SK-N-SH (cell line): Measurements from ENCODE around the gene MTCH1. TPM values are rescaled to one million over a fixed set of nuclear protein-coding genes. Genes with fewer than 3 reads are reported as not detected.
A peak's percentile ranks its signal among the peaks of the same experiment; 100 is the strongest.

Source experiments
- CTCF ChIA-PET: fragments of 300-600, 350-600 bp; formaldehyde crosslinking; extraction: SDS; loops from one replicate; lab custom pipeline; 2021; lab: Yijun Ruan, JAX
- POLR2A ChIA-PET: fragments of 350-600 bp; sonication (Branson Sonifier 250); formaldehyde crosslinking; extraction: SDS; loops from one replicate; lab custom pipeline; 2020; ENCODE audit warnings: antibody characterized with exemption, inconsistent platforms; lab: Yijun Ruan, JAX
- DNase-seq: peaks from one replicate; pipeline ENCODE4 v3.0.0; 2012
- H2AFZ ChIP-seq: fragments of 200-600 bp; sonication (generic); 2 replicates; pipeline ENCODE4 v1.8.1; 2016; ENCODE audit warnings: antibody characterized with exemption, mild to moderate bottlenecking, low read depth
- H3F3A ChIP-seq: fragments of 200-600 bp; sonication (generic); replicated peaks from 2 replicates; pipeline ENCODE3; 2016; ENCODE audit warnings: antibody characterized with exemption, mild to moderate bottlenecking; ENCODE audit not compliant: insufficient read depth
- H3K27ac ChIP-seq, 2 experiments: fragments of 200-500 bp in 1 of 2; fragments of 200-600 bp in 1 of 2; sonication (Bioruptor generic) in 1 of 2; sonication (generic), shearing (Covaris generic) in 1 of 2; 2 replicates each; pipeline versions ENCODE4 v1.5.1 to v1.6.1; 2014 to 2016; ENCODE audit warnings: low read depth in 2 of 2, inconsistent platforms in 1 of 2, low read length in 1 of 2, mild to moderate bottlenecking in 1 of 2, mixed read lengths in 1 of 2
- H3K27me3 ChIP-seq: fragments of 200-600 bp; sonication (generic), shearing (Covaris generic); 2 replicates; pipeline ENCODE4 v1.6.1; 2016; ENCODE audit warnings: mixed run types; ENCODE audit not compliant: insufficient read depth
- H3K36me3 ChIP-seq, 2 experiments: fragments of 200-500 bp in 1 of 2; fragments of 200-600 bp in 1 of 2; sonication (Bioruptor generic) in 1 of 2; sonication (generic) in 1 of 2; replicated peaks in 1 of 2; 2 replicates each; pipeline versions ENCODE3 to v1.5.1; 2014 to 2016; ENCODE audit warnings: low read length in 1 of 2, mild to moderate bottlenecking in 1 of 2; ENCODE audit not compliant: insufficient read depth in 2 of 2, control insufficient read depth in 1 of 2
- H3K4me1 ChIP-seq, 2 experiments: fragments of 200-500 bp in 1 of 2; fragments of 200-600 bp in 1 of 2; sonication (Bioruptor generic) in 1 of 2; sonication (generic), shearing (Covaris generic) in 1 of 2; 2 replicates each; pipeline versions ENCODE4 v1.5.1 to v1.6.1; 2014 to 2016; ENCODE audit warnings: low read depth in 1 of 2, low read length in 1 of 2, mixed run types in 1 of 2; ENCODE audit not compliant: insufficient read depth in 2 of 2, control insufficient read depth in 1 of 2
- H3K4me2 ChIP-seq: fragments of 200-600 bp; sonication (generic), shearing (Covaris generic); 2 replicates; pipeline ENCODE4 v1.6.1; 2017; ENCODE audit warnings: mixed run types
- H3K4me3 ChIP-seq, 2 experiments: fragments of 200-500 bp in 1 of 2; fragments of 200-600 bp in 1 of 2; sonication (Bioruptor generic) in 1 of 2; sonication (generic), shearing (Covaris generic) in 1 of 2; 2 replicates each; pipeline versions ENCODE4 v1.5.1 to v1.8.1; 2014 to 2016; ENCODE audit warnings: low read depth in 2 of 2, inconsistent platforms in 1 of 2, low read length in 1 of 2, mild to moderate bottlenecking in 1 of 2, mixed read lengths in 1 of 2, moderate library complexity in 1 of 2
- H3K79me2 ChIP-seq: fragments of 200-600 bp; sonication (generic); 2 replicates; pipeline ENCODE4 v1.8.1; 2017; ENCODE audit warnings: mild to moderate bottlenecking; ENCODE audit not compliant: insufficient read depth
- H3K9ac ChIP-seq: fragments of 200-600 bp; sonication (generic); 2 replicates; pipeline ENCODE4 v1.6.1; 2017; ENCODE audit warnings: mixed run types
- H3K9me2 ChIP-seq: fragments of 200-600 bp; sonication (generic); 2 replicates; pipeline ENCODE4 v1.6.1; 2017; ENCODE audit warnings: mixed run types
- H3K9me3 ChIP-seq: fragments of 200-600 bp; sonication (generic); 2 replicates; pipeline ENCODE4 v1.6.1; 2017; ENCODE audit warnings: mixed run types, mild to moderate bottlenecking, moderate library complexity
- H4K20me1 ChIP-seq: fragments of 200-600 bp; sonication (generic); 2 replicates; pipeline ENCODE4 v1.6.1; 2017; ENCODE audit warnings: mild to moderate bottlenecking, mixed run types; ENCODE audit not compliant: insufficient read depth
- EP300 ChIP-seq, 2 experiments: IDR thresholded peaks; 2 replicates each; pipeline versions ENCODE4 v1.4.0 to v1.6.1; 2012; ENCODE audit warnings: borderline replicate concordance in 1 of 2, low read depth in 1 of 2, low read length in 1 of 2
- EZH2phosphoT487 ChIP-seq: fragments of 200-600 bp; sonication (generic); IDR thresholded peaks from 2 replicates; pipeline ENCODE4 v1.6.1; 2017; ENCODE audit warnings: low read depth, mixed run types, mild to moderate bottlenecking, antibody characterized with exemption, moderate library complexity, borderline replicate concordance
- FOXM1 ChIP-seq: IDR thresholded peaks from 2 replicates; pipeline ENCODE4 v1.4.0; 2012; ENCODE audit warnings: low read depth, mild to moderate bottlenecking
- GATA2 ChIP-seq: sonication (generic); formaldehyde crosslinking; IDR thresholded peaks from 2 replicates; pipeline ENCODE4 v1.5.0; 2020; ENCODE audit warnings: mild to moderate bottlenecking, missing genetic modification reagents
- IRF3 ChIP-seq: fragments of 150-350 bp; IDR thresholded peaks from 2 replicates; pipeline ENCODE4 v1.6.1; 2016; ENCODE audit warnings: mild to moderate bottlenecking, low read depth, low read length
- MEF2A ChIP-seq: IDR thresholded peaks from 2 replicates; pipeline ENCODE4 v1.4.0; 2012; ENCODE audit warnings: low read depth, borderline replicate concordance
- MXI1 ChIP-seq: IDR thresholded peaks from 2 replicates; pipeline ENCODE4 v1.6.1; 2012; ENCODE audit warnings: mild to moderate bottlenecking, low read depth, low read length, improper control_type of control experiment
- NFIC ChIP-seq: IDR thresholded peaks from 2 replicates; pipeline ENCODE4 v1.4.0; 2012; ENCODE audit warnings: borderline replicate concordance
- RAD21 ChIP-seq: IDR thresholded peaks from 2 replicates; pipeline ENCODE4 v1.6.1; 2012; ENCODE audit warnings: mild to moderate bottlenecking, low read length
- RFX5 ChIP-seq: IDR thresholded peaks from 2 replicates; pipeline ENCODE4 v1.6.1; 2012; ENCODE audit warnings: mild to moderate bottlenecking, improper control_type of control experiment, low read length
- SIN3A ChIP-seq: IDR thresholded peaks from 2 replicates; pipeline ENCODE4 v1.6.1; 2012; ENCODE audit warnings: low read depth, mild to moderate bottlenecking, low read length, moderate library complexity, borderline replicate concordance
- SMC3 ChIP-seq: IDR thresholded peaks from 2 replicates; pipeline ENCODE4 v1.6.1; 2012; ENCODE audit warnings: low read depth, low read length, improper control_type of control experiment
- TCF12 ChIP-seq: IDR thresholded peaks from 2 replicates; pipeline ENCODE4 v1.4.0; 2012
- USF1 ChIP-seq: IDR thresholded peaks from 2 replicates; pipeline ENCODE4 v1.4.0; 2012; ENCODE audit warnings: low read depth, borderline replicate concordance
- USF2 ChIP-seq: fragments of 150-350 bp; IDR thresholded peaks from 2 replicates; pipeline ENCODE4 v1.6.1; 2017; ENCODE audit warnings: antibody characterized with exemption, low read length, low read depth, borderline replicate concordance
- WGBS: methylation state at CpG from one replicate; pipeline ENCODE4 v1.1.6; 2017; ENCODE audit warnings: low lambda C conversion rate; 5-methylcytosine and 5-hydroxymethylcytosine counted together
- polyA plus RNA-seq, 3 experiments: library from polyadenylated mRNA; depleted of rRNA; stranded (reverse); fragments of >200 nt; gene quantifications; 2 replicates each; pipeline ENCODE4 v1.2.3, GENCODE V29; 2012
- TF ChIP-seq, protein P1 (sequence below): fragments of 200-600 bp; sonication (generic); IDR thresholded peaks from 2 replicates; pipeline ENCODE4 v1.6.1; 2017; ENCODE audit warnings: antibody characterized with exemption, mild to moderate bottlenecking, moderate library complexity

The MTCH1 gene
- polyA plus RNA-seq, 1 of the 3 experiments (the other 2 are of a cell fraction) = 151 TPM

DNA sequence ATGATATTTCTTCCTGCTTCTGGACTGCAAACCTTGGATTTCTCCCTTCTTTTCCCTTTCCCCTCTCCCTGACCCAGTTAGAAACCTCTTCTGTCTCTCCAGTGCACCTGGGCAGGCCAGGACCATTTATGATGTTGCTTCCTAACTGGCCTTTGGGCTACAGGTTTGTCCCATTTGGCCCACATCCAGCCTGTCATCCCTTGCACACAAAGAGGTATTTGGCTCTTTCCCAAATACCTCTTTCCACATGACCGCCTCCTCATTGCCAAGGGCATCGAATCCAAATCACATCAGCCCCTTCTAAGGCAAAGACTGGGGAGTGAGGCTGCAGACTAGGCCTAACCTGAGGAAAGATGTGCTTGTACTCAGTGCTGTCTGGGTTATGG lies 33.1 kb upstream of the MTCH1 start:
- H3K36me3 ChIP-seq = no peaks in the 10 kb centered on the region
- DNase-seq = peak; percentile 53
- H3F3A ChIP-seq = no peaks in the 10 kb centered on the region
- H3K9ac ChIP-seq = no peak overlapping the region
- H3K27me3 ChIP-seq = no peaks in the 10 kb centered on the region
- H3K4me2 ChIP-seq = no peak overlapping the region
- H3K79me2 ChIP-seq = no peaks in the 10 kb centered on the region
- H3K4me3 ChIP-seq = no peak overlapping the region
- 22% methylated on average over 2 of the region's 2 CpGs for WGBS
- H3K4me1 ChIP-seq = peaks cover 0 to 19% of the 10 kb centered on the region in 2 experiments; a peak in 1 of 4 replicates
- H2AFZ ChIP-seq = 0 out of 2 replicates have a peak overlapping the region, but pooled peaks have one; percentile 18
- TF ChIP-seq USF1 (no peak), MXI1 (no peak), SMC3 (no peak), TCF12 (no peak)
- TF ChIP-seq, protein P1, sequence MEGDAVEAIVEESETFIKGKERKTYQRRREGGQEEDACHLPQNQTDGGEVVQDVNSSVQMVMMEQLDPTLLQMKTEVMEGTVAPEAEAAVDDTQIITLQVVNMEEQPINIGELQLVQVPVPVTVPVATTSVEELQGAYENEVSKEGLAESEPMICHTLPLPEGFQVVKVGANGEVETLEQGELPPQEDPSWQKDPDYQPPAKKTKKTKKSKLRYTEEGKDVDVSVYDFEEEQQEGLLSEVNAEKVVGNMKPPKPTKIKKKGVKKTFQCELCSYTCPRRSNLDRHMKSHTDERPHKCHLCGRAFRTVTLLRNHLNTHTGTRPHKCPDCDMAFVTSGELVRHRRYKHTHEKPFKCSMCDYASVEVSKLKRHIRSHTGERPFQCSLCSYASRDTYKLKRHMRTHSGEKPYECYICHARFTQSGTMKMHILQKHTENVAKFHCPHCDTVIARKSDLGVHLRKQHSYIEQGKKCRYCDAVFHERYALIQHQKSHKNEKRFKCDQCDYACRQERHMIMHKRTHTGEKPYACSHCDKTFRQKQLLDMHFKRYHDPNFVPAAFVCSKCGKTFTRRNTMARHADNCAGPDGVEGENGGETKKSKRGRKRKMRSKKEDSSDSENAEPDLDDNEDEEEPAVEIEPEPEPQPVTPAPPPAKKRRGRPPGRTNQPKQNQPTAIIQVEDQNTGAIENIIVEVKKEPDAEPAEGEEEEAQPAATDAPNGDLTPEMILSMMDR = no peak
- ChIA-PET POLR2A (interaction anchor here (1.6 kb wide), 1 partner anchor 33 kb away, joined by 3 read pairs; the partner anchor contains the start of gene MTCH1), CTCF (interaction anchor here (0.7 to 26.3 kb wide), 49 partner anchors 9 to 561 kb away, joined by 3 to 678 read pairs (median 7); partner anchors contain the start of genes C6orf89, FGD2, MTCH1 and PIM1)
- H3K27ac ChIP-seq = peak overlapping the region in 1 of 2 experiments; percentile 59; a peak in 2 of 4 replicates
- no peaks in the 10 kb centered on the region for H3K9me2 ChIP-seq
- no peaks in the 10 kb centered on the region for H3K9me3 ChIP-seq
- H4K20me1 ChIP-seq = no peaks in the 10 kb centered on the region

GRCh38 chr6:37018198-37019064 lies 32.4 kb upstream of the MTCH1 start:
- Histone ChIP-seq H3K36me3 (no peaks in the 10 kb centered on the region), H3K4me3 (no peak overlapping the region; a peak in 1 of 4 replicates), H3K9me2 (no peaks in the 10 kb centered on the region), H3K27me3 (no peaks in the 10 kb centered on the region), H3K4me2 (peak overlapping the region; percentile 36; the same call in 1 of the 2 replicates), H3K79me2 (no peaks in the 10 kb centered on the region), H3K4me1 (peaks cover 0 to 19% of the 10 kb centered on the region in 2 experiments; a peak in 1 of 4 replicates), H3K9ac (0 out of 2 replicates have a peak overlapping the region, but pooled peaks have one; percentile 2), H3K9me3 (no peaks in the 10 kb centered on the region), H3K27ac (peak overlapping the region in 1 of 2 experiments; percentile 59; a peak in 3 of 4 replicates), H2AFZ (peak overlapping the region; percentile 88; the same call in 1 of the 2 replicates), H4K20me1 (no peaks in the 10 kb centered on the region), H3F3A (no peaks in the 10 kb centered on the region)
- CTCF ChIA-PET = interaction anchor here (0.5 to 26.3 kb wide), 88 partner anchors 8 to 561 kb away, joined by 3 to 678 read pairs (median 5); partner anchors contain the start of genes C6orf89, FGD2, MTCH1 and PIM1
- POLR2A ChIA-PET = interaction anchor here (0.7 to 2.2 kb wide), 8 partner anchors 32 to 252 kb away, joined by 3 to 16 read pairs (median 4); partner anchors contain the start of genes C6orf89, MTCH1 and PPIL1
- WGBS = 0% methylated on average over 8 of the region's 8 CpGs
- DNase-seq = peak; percentile 89
- TF ChIP-seq NFIC = no peak
- TF ChIP-seq USF1 = no peak
- TF ChIP-seq SIN3A = 0 out of 2 replicates have a peak, but pooled peaks have one; percentile 8
- no peak for TF ChIP-seq FOXM1
- peak; percentile 94 for TF ChIP-seq RAD21
- no peak for TF ChIP-seq IRF3
- TF ChIP-seq RFX5 = no peak
- no peak for TF ChIP-seq EZH2phosphoT487
- no peak for TF ChIP-seq GATA2
- peak in 1 of 2 experiments; percentile 11; a peak in 1 of 4 replicates for TF ChIP-seq EP300 (IDR thresholded peaks at IDR 0.05; ENCODE audit: borderline replicate concordance in 1 of 2, low read depth in 1 of 2, low read length in 1 of 2)
- no peak for TF ChIP-seq MEF2A
- TF ChIP-seq USF2 = no peak
